Bronchial epithelial cell (primary cell): Measurements from ENCODE around the gene TMEM140. TPM values are rescaled to one million over a fixed set of nuclear protein-coding genes. Genes with fewer than 3 reads are reported as not detected.

Experiments used
- DNase-seq: peaks from one replicate; pipeline ENCODE4 v3.0.0-alpha.2; 2010; ENCODE audit warnings: low read depth
- FAIRE-seq: peaks from 2 replicates; lab custom pipeline; 2011; peaks lifted over from hg19 to GRCh38; lab: Jason Lieb, UNC
- H3K27me3 ChIP-seq: 2 replicates; pipeline ENCODE4 v1.5.1; 2011; ENCODE audit warnings: low read length; ENCODE audit not compliant: control insufficient read depth, insufficient read depth
- H3K36me3 ChIP-seq: 2 replicates; pipeline ENCODE4 v1.5.1; 2011; ENCODE audit warnings: low read length; ENCODE audit not compliant: control insufficient read depth, insufficient read depth
- H3K4me3 ChIP-seq: 2 replicates; pipeline ENCODE4 v1.5.1; 2011; ENCODE audit warnings: mild to moderate bottlenecking, low read depth, low read length, control low read depth
- CTCF ChIP-seq: IDR thresholded peaks from 2 replicates; pipeline ENCODE4 v1.5.1; 2011; ENCODE audit warnings: mild to moderate bottlenecking, moderate library complexity, low read length, control low read depth, inconsistent platforms; ENCODE audit not compliant: insufficient read depth, severe bottlenecking
- total RNA-seq: library from RNA; depleted of rRNA; stranded (reverse); fragments of >200 nt; gene quantifications from 2 replicates; pipeline ENCODE4 v1.2.1, GENCODE V29; 2014

TMEM140 gene
- total RNA-seq, 1 donor from 2014 or later: 0.53 TPM

DNA sequence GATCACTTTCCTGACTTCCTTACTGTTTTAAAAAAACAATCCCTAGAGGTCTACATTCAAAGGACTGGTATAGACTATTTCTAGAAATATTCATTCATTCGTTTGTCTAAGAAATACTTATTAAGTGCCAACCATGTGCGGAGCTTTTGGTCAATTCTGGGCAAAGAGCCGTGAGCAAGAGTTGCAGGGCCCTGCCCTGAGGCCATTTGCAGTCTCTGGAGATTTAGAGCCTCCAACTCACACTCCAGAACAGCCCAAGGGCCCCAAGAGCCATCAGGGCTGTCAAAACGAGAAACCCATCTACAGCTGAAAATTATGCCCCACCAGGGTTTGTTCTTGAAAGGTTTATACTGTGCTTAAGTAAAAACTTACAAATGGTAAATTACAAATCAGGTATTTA, 47.3 kb downstream of the TMEM140 start:
- TF ChIP-seq CTCF: no peak
- FAIRE-seq: no peak
- DNase-seq: no peak

DNA sequence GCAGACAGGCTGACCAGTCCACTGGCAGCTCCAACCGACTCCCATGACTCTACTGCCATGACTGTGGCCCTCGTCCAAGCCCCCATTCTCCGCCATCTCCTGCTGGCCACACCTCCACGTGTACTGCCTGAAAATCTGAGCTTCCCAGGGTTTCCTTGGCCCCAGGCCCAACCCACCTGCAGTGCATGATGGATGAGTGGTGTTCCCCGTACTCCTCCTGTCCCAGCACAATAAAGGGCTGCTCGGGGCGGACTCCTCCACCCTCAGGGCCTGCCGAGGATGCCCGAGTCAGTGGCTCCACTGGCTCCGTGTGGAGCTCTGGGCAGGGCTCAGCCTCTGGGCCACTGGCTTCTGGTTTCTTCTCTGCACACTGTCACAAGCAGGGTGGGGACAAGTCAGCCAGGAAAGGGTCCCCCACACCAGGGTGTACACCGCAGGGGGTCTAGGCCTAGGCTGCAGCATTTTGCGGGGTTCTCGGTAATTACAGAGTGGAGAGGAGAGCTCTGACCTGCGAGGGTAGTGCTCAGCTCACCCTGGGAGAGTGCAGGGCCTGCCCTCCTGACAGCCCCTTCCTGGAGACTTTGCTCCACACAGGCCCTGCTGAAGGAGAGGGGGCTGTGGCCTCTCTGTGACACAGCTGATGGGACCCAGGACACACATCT, 48.2 kb downstream of the TMEM140 start:
- peaks cover 22% of the 10 kb centered on the region for H3K36me3 ChIP-seq
- FAIRE-seq (no peak), DNase-seq (no peak)
- no peak for TF ChIP-seq CTCF
- no peak overlapping the region for H3K4me3 ChIP-seq
- H3K27me3 ChIP-seq: no peaks in the 10 kb centered on the region

More for the DNA sequence above, 47.3 kb downstream of the TMEM140 start:
- Histone ChIP-seq H3K36me3 (peaks cover 21% of the 10 kb centered on the region), H3K4me3 (no peak overlapping the region), H3K27me3 (no peaks in the 10 kb centered on the region)

DNA sequence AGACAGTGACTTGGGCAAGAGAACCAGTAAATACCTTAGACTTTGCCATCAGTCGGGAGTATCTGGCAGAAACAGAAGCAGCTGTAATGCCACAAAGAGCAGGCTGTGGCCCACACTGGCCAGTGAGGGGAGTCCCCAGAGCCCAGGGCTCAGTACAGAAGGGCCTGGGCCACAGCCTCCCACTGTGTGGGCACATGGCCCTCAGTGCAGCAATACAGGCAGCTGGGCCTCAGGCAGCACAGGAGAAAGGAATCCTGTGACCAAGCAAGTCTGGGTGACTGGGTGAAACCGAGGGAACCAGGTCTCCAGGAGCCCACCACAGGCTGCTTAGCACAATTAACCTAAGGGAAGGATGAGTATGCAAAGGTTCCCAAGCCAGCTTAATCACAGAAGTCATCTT, 49.5 kb downstream of the TMEM140 start:
- FAIRE-seq: no peak

DNA sequence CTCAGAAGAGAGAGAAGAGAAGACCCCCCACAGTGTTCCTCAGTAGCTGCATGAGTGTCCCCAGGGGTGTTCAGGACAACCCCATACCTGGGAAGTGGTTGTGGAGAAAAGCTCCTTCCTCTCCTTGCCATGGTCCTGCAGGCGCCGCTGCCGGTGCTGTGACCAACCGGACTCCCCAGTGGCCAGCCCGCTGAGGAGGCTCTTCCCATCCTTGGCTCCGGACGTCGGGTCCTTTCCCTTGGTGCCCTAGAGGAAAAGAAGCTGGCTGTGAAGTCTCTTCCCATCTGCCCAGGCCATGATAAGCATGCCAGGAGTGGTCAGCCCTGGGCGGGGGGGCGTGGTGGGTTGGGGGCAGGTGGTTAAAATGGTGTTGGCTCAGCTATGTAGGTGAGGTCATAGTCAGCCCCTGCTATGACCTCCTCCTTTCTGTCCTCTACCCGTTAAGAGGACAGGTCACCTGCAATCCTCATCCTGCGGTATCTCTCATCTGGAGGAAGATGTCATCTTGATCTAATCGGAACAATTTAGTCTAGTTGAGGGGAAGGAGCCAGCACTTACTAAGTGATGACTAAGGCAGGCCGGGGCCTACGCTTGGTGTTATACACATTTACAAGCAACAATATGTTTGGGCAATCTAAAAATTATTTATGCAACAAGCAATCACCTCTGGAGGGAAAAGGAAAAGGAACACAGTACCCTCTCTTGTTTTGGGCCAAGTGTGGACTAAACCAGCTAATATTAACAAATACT, 50.2 kb downstream of the TMEM140 start:
- TF ChIP-seq CTCF: no peak
- H3K27me3 ChIP-seq: no peaks in the 10 kb centered on the region
- FAIRE-seq (no peak), DNase-seq (no peak)
- peaks cover 21% of the 10 kb centered on the region for H3K36me3 ChIP-seq
- no peak overlapping the region for H3K4me3 ChIP-seq

More for the DNA sequence above, 49.5 kb downstream of the TMEM140 start:
- TF ChIP-seq CTCF: no peak
- DNase-seq: no peak
- Histone ChIP-seq H3K4me3 (no peak overlapping the region), H3K36me3 (peaks cover 21% of the 10 kb centered on the region), H3K27me3 (no peaks in the 10 kb centered on the region)

DNA sequence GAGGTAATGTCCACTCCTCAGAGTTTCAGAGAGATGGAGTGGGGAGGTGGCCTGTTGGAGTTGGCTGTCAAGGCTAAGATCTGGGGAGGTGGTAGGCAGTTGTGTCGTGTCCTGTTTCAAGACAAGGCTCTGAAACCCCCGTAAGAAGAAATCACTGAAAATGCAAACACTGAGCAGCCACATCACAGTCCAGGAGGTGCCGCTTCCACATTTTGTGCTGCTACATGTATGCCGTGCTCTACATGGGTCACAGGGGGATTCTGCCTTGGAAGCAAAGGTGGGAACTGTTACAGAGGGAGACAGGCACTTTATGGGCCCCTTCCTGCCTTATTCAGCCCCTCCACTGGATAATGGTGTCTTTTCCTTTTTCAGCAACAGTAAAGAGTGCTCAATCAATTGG, 51.6 kb downstream of the TMEM140 start:
- peaks cover 26% of the 10 kb centered on the region for H3K36me3 ChIP-seq
- FAIRE-seq: no peak
- no peak for TF ChIP-seq CTCF
- no peaks in the 10 kb centered on the region for H3K27me3 ChIP-seq
- no peak overlapping the region for H3K4me3 ChIP-seq
- DNase-seq: no peak
